ENCODE data around the gene ITGB2.
A peak's percentile ranks its signal among the peaks of the same experiment; 100 is the strongest.
"Not testable (repeated sequence)": the region's sequence is repeated elsewhere in the genome, so short reads cannot be mapped to it uniquely, and the experiment has no call there.

Gene ITGB2

GRCh38 chr21:44892095-44892494 lies 28.6 kb downstream of the ITGB2 start:
- DNase-seq = no peak
- in situ Hi-C loops (cut with MboI; ENCODE audit: low pct_unique_long_range_greater_than_20kb, low sequenced_read_pairs) = loop anchor here (25.0 kb wide), 1 partner anchor 530 kb away; the partner anchor contains the start of gene TRPM2

GRCh38 chr21:44891631-44892031 lies 29.1 kb downstream of the ITGB2 start:
- in situ Hi-C loops (cut with MboI; ENCODE audit: low pct_unique_long_range_greater_than_20kb, low sequenced_read_pairs) = loop anchor here (25.0 kb wide), 1 partner anchor 529 kb away; the partner anchor contains the start of gene TRPM2
- no peak for DNase-seq

- in situ Hi-C loops (cut with MboI; ENCODE audit: low pct_unique_long_range_greater_than_20kb, low sequenced_read_pairs) = loop anchor here (25.0 kb wide), 1 partner anchor 529 kb away; the partner anchor contains the start of gene TRPM2
- DNase-seq = no peak
Measured at GRCh38 chr21:44890961-44891541, 29.6 kb downstream of the ITGB2 start.

- DNase-seq = no peak
- in situ Hi-C loops (cut with MboI; ENCODE audit: low pct_unique_long_range_greater_than_20kb, low sequenced_read_pairs) = loop anchor here (25.0 kb wide), 1 partner anchor 528 kb away; the partner anchor contains the start of gene TRPM2
Measured at GRCh38 chr21:44890338-44890931, 30.3 kb downstream of the ITGB2 start.

- no peak for DNase-seq
- in situ Hi-C loops (cut with MboI; ENCODE audit: low pct_unique_long_range_greater_than_20kb, low sequenced_read_pairs) = loop anchor here (25.0 kb wide), 1 partner anchor 527 kb away; the partner anchor contains the start of gene TRPM2
Measured at GRCh38 chr21:44889625-44890337, 30.9 kb downstream of the ITGB2 start.

GRCh38 chr21:44888581-44889550 lies 31.8 kb downstream of the ITGB2 start:
- DNase-seq = no peak
- in situ Hi-C loops (cut with MboI; ENCODE audit: low pct_unique_long_range_greater_than_20kb, low sequenced_read_pairs) = loop anchor here (25.0 kb wide), 1 partner anchor 527 kb away; the partner anchor contains the start of gene TRPM2

GRCh38 chr21:44887807-44888580 lies 32.7 kb downstream of the ITGB2 start:
- in situ Hi-C loops (cut with MboI; ENCODE audit: low pct_unique_long_range_greater_than_20kb, low sequenced_read_pairs) = loop anchor here (25.0 kb wide), 1 partner anchor 526 kb away; the partner anchor contains the start of gene TRPM2
- no peak for DNase-seq

- no peak for DNase-seq
- in situ Hi-C loops (cut with MboI; ENCODE audit: low pct_unique_long_range_greater_than_20kb, low sequenced_read_pairs) = loop anchor here (25.0 kb wide), 1 partner anchor 525 kb away; the partner anchor contains the start of gene TRPM2
Measured at GRCh38 chr21:44887126-44887806, 33.4 kb downstream of the ITGB2 start.

GRCh38 chr21:44886113-44887075 lies 34.3 kb downstream of the ITGB2 start:
- DNase-seq = no peak
- in situ Hi-C loops (cut with MboI; ENCODE audit: low pct_unique_long_range_greater_than_20kb, low sequenced_read_pairs) = loop anchor here (25.0 kb wide), 1 partner anchor 524 kb away; the partner anchor contains the start of gene TRPM2

GRCh38 chr21:44885615-44886014 lies 35.1 kb downstream of the ITGB2 start:
- DNase-seq = no peak
- in situ Hi-C loops (cut with MboI; ENCODE audit: low pct_unique_long_range_greater_than_20kb, low sequenced_read_pairs) = loop anchor here (25.0 kb wide), 1 partner anchor 523 kb away; the partner anchor contains the start of gene TRPM2

- no peak for DNase-seq
- in situ Hi-C loops (cut with MboI; ENCODE audit: low pct_unique_long_range_greater_than_20kb, low sequenced_read_pairs) = loop anchor here (25.0 kb wide), 1 partner anchor 522 kb away; the partner anchor contains the start of gene TRPM2
Measured at GRCh38 chr21:44884097-44884496, 36.6 kb downstream of the ITGB2 start.

- DNase-seq = no peak
- in situ Hi-C loops (cut with MboI; ENCODE audit: low pct_unique_long_range_greater_than_20kb, low sequenced_read_pairs) = loop anchor here (25.0 kb wide), 1 partner anchor 521 kb away; the partner anchor contains the start of gene TRPM2
Measured at GRCh38 chr21:44883250-44883649, 37.4 kb downstream of the ITGB2 start.

GRCh38 chr21:44881198-44881872 lies 39.4 kb downstream of the ITGB2 start:
- in situ Hi-C loops (cut with MboI; ENCODE audit: low pct_unique_long_range_greater_than_20kb, low sequenced_read_pairs) = loop anchor here (25.0 kb wide), 1 partner anchor 519 kb away; the partner anchor contains the start of gene TRPM2
- no peak for DNase-seq

GRCh38 chr21:44880405-44881197 lies 40.1 kb downstream of the ITGB2 start:
- DNase-seq = peak; percentile 95
- in situ Hi-C loops (cut with MboI; ENCODE audit: low pct_unique_long_range_greater_than_20kb, low sequenced_read_pairs) = loop anchor here (25.0 kb wide), 1 partner anchor 518 kb away; the partner anchor contains the start of gene TRPM2

- in situ Hi-C loops (cut with MboI; ENCODE audit: low pct_unique_long_range_greater_than_20kb, low sequenced_read_pairs) = loop anchor here (25.0 kb wide), 1 partner anchor 517 kb away; the partner anchor contains the start of gene TRPM2
- not testable (repeated sequence) for DNase-seq
Measured at GRCh38 chr21:44879238-44879637, 41.5 kb downstream of the ITGB2 start.

All from KBM-7 (cell line).